Motor neuron (in vitro differentiated cells): Measurements from ENCODE around the gene PTPN20. TPM values are rescaled to one million over a fixed set of nuclear protein-coding genes. Genes with fewer than 3 reads are reported as not detected.
A peak's percentile ranks its signal among the peaks of the same experiment; 100 is the strongest.

Experiments used
- ATAC-seq, 8 experiments: fragments of 200-7000 bp; cut with Tn5 transposase; replicated peaks in 6 of 8; 2 replicates each; pipeline ENCODE4 v1.8.0; 2021; ENCODE audit warnings: mild to moderate bottlenecking in 8 of 8, moderate library complexity in 8 of 8
- H3K27ac ChIP-seq, 2 donors: fragments of 250-450 bp; sonication (Bioruptor Pico); 2 replicates each; pipeline ENCODE4 v1.9.0; 2021; ENCODE audit warnings: antibody characterized with exemption in 2 of 2, mild to moderate bottlenecking in 2 of 2, moderate library complexity in 1 of 2
- H3K4me1 ChIP-seq, 2 donors: fragments of 250-450 bp; sonication (Bioruptor Pico); replicated peaks in 1 of 2; 2 replicates each; pipeline ENCODE4 v1.6.1; 2021; ENCODE audit warnings: antibody characterized with exemption in 2 of 2, mild to moderate bottlenecking in 2 of 2, moderate library complexity in 1 of 2
- H3K4me3 ChIP-seq, 5 donors: fragments of 250-450 bp; sonication (Bioruptor Pico); 2 replicates each; pipeline ENCODE4 v1.9.0; 2021; ENCODE audit warnings: antibody characterized with exemption in 5 of 5, mild to moderate bottlenecking in 5 of 5, moderate library complexity in 4 of 5
- WGBS, 10 experiments: fragments of 450-650 bp; shearing (Covaris generic); methylation state at CpG; one replicate each; pipeline ENCODE4 v1.0.0; 2022; 5-methylcytosine and 5-hydroxymethylcytosine counted together
- in situ Hi-C, 9 experiments: fragments of 400-800 bp; cut with MboI; loops; one replicate each; pipeline ENCODE4 v1.15.0; 2021; ENCODE audit warnings: low sequenced_read_pairs in 9 of 9, low pct_unique_long_range_greater_than_20kb in 2 of 9; ENCODE audit not compliant: unreplicated experiment in 9 of 9
- total RNA-seq, 8 experiments: library from RNA; unstranded; fragments of 300-600 nt; gene quantifications; 2 replicates each; pipeline versions ENCODE4 v1.2.3 to v1.2.4, GENCODE V29; 2022

The PTPN20 gene
- total RNA-seq, 8 experiments from 2014 or later, result 0.71 to 1.1 TPM; not detected in 6

DNA sequence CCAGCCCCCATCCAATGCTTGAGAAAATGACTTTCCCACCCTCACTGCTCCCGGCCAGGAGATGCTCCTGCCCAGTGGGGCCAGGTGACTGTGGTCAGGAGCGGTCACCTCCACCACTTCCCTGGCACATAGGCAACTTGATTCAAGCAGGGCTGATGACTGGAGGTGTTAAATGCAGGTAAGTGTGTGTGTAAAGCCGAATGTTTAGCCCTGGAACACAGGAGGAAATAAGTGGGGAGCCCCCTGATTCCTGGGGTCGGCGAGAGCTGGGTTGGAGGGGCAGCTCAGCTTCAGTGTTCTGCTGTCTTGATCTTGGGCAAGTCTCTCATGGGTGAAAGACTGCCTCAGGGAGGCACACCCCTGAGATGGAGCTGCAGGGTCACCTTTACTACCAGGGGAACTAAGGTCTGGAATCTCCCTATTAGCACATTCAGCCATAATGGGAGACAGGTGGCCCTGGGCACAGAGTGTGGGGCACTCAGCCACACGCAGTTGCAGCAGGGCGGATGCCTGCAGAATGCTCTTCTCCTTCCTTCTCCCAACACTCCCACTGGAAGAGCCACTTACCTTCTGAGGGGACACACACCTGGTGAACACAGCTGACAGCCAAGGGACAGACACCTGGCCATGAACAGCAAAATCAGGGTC lies 124.1 kb downstream of the PTPN20 start:
- WGBS, 10 experiments, result 11 to 100% (median 96%) methylated on average over 1 to 2 of the region's 7 CpGs; no CpG with 5 or more reads in 6 of the 10 experiments
- H3K27ac ChIP-seq, result no peak overlapping the region
- in situ Hi-C loops, result loop anchor here in 2 of 9 experiments (25.0 kb wide), 1 partner anchor 277 kb away; the partner anchor contains the start of genes GDF10 (in 2 of the 2) and GDF2 (in 2 of the 2)
- H3K4me1 ChIP-seq, result peaks cover 0 to 2% of the 10 kb centered on the region in 2 donors
- no peak overlapping the region for H3K4me3 ChIP-seq
- ATAC-seq, result no peak

DNA sequence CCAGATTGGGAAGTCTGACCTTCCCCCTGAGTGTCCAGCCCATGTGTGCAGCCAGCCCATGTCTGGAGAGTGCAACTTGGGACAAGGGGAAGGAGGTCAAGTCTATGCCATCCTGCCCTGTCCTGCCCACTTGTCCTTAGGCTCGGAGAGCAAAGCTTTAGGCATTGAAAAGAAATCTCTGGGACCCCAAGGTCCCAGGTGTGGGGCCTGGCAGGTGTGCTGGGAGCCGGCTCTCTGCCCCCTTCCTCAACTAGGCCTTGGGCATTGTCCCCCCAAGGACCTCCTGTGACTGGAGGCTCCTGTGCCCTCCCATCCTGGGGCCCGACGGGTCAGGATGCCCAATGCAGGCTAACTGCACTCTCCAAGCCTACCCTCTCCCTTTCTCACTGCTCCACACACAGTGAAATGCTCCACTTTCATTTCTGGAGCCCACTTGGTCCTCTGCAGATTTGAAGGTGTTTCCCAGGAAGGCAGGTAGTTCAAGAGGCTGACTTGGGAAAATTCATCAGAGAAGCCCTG lies 124.7 kb downstream of the PTPN20 start:
- Histone ChIP-seq H3K4me1 (peaks cover 0 to 2% of the 10 kb centered on the region in 2 donors), H3K4me3 (no peak overlapping the region), H3K27ac (no peak overlapping the region)
- ATAC-seq, result no peak
- WGBS, 10 experiments, result 40 to 100% (median 63%) methylated on average over 1 to 3 of the region's 4 CpGs; no CpG with 5 or more reads in 4 of the 10 experiments
- in situ Hi-C loops, result loop anchor here in 2 of 9 experiments (25.0 kb wide), 1 partner anchor 276 kb away; the partner anchor contains the start of genes GDF10 (in 2 of the 2) and GDF2 (in 2 of the 2)

DNA sequence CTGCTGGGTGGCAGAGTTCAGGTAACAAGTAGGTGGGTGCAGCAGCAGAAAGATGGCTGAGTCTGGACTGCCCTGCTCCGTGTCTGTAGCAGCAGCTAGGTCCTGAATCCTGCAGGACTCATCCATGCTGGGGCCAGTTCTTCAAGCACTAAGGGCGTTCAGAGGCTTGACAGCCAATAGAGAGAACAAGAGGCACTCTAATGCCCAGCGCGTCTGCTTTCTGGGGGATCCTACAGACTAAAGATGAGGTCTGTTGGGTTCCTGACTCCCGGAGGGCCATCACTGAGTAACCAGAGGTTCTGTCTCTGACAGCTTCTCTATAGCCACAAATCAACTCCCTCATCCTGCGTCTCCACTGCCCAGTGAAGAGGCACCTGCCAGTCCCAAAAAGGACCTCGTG lies 125.5 kb downstream of the PTPN20 start:
- in situ Hi-C loops, result loop anchor here in 2 of 9 experiments (25.0 kb wide), 1 partner anchor 276 kb away; the partner anchor contains the start of genes GDF10 (in 2 of the 2) and GDF2 (in 2 of the 2)
- no peak overlapping the region for H3K27ac ChIP-seq
- H3K4me1 ChIP-seq, result peaks cover 0 to 2% of the 10 kb centered on the region in 2 donors
- no peak for ATAC-seq
- WGBS, 10 experiments, result 25 to 100% (median 80%) methylated on average over 1 to 6 of the region's 7 CpGs; no CpG with 5 or more reads in 5 of the 10 experiments
- no peak overlapping the region for H3K4me3 ChIP-seq

DNA sequence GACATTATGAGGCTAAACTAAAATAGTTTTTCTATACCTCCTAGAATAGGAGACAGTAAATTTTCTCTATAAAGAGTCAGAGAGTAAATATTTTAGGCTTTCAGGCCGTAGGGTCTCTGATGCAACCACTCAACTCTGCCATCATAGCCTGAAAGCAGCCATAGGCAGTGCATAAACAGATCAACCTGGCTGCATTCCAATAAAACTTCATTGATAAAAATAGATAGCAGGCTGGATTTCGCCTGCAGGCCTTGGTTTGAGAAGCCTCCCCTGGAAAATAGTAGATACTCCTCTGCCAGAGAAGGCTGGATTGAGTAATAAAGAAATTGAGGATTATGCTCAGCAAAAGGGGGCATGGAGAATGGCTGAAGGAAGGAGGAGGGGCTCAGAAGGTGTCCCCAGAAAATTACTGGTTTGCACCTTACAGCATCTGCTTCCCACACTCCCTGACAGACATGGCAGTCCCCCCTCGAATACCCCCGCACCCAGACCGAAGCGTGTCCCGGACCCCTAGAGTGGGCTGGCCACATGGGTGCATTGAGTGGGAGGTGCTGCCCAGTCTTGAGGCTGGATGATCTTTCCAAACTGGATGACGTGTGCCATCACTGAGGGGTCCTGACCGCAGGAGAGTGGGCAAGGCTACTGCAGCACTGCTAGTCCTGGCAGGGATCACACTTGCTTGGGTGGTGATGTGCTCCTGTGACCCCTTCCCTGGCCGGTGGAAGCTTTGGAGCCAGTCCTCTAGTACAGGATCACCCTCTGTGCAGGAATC lies 126.6 kb downstream of the PTPN20 start:
- in situ Hi-C loops, result loop anchor here in 2 of 9 experiments (25.0 kb wide), 1 partner anchor 274 kb away; the partner anchor contains the start of genes GDF10 (in 2 of the 2) and GDF2 (in 2 of the 2)
- H3K4me3 ChIP-seq, result no peak overlapping the region
- peaks cover 0 to 2% of the 10 kb centered on the region in 2 donors for H3K4me1 ChIP-seq
- WGBS, 10 experiments, result 33 to 92% (median 55%) methylated on average over 1 to 4 of the region's 10 CpGs; no CpG with 5 or more reads in 3 of the 10 experiments
- H3K27ac ChIP-seq, result no peak overlapping the region
- peak in 2 of 8 experiments; percentile 19 to 63 for ATAC-seq

DNA sequence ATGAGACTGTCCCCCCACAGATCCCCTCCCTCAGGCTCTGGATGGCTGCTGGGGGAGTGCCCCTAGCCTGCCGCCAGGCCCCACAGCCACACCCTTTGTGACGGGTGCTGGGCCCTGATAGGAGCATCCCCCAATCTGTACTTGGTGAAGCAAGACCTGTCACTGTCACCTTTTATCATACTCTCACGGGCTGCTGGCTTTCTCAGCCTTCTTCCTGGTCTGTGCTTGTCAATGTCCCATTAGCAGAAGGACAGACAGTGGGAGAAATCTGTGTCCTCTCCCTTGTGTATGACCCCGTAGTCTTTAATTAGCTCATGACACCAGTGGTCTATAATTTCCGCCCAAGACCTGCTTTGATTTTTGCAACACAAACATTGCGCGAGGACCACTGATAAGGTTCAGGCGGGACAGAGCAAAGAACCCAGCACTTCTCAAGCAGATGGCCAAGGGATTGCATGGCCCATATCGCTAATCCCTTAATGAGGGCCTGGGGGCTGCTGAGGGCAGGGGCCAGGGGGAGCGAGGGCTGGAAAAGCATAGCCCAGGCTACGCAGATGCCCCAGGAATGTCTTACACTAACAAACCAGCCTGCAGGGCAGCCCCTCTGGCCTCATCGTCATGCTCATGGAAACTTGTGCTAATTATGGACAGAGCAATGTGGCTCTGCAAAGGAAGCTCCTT lies 127.8 kb downstream of the PTPN20 start:
- H3K4me3 ChIP-seq, result no peak overlapping the region
- in situ Hi-C loops, result loop anchor here in 2 of 9 experiments (25.0 kb wide), 1 partner anchor 273 kb away; the partner anchor contains the start of genes GDF10 (in 2 of the 2) and GDF2 (in 2 of the 2)
- H3K27ac ChIP-seq, result no peak overlapping the region
- H3K4me1 ChIP-seq, result peaks cover 0 to 2% of the 10 kb centered on the region in 2 donors
- WGBS, 10 experiments, result 33 to 90% (median 67%) methylated on average over 1 to 8 of the region's 12 CpGs; no CpG with 5 or more reads in 4 of the 10 experiments
- no peak for ATAC-seq

DNA sequence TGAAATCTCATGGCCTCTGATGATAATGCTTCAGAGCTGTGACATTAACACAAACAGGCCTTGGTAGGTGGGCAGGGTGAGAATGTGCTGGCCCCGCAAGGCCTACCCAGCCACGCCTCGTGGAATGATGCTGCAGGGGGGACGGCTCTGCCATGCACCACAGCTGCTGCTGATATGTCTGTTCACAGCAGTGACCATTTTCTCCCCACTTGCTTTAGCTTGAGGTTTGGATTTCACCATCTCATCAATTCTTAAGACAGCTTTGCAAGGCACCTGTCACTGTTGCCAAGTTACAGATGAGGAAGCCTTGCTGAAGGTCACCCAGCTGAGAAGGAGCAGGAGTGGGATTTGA lies 128.3 kb downstream of the PTPN20 start:
- ATAC-seq, result no peak
- in situ Hi-C loops, result loop anchor here in 2 of 9 experiments (25.0 kb wide), 1 partner anchor 273 kb away; the partner anchor contains the start of genes GDF10 (in 2 of the 2) and GDF2 (in 2 of the 2)
- WGBS, 10 experiments, result 58 to 100% (median 89%) methylated on average over 1 to 3 of the region's 4 CpGs; no CpG with 5 or more reads in 5 of the 10 experiments
- Histone ChIP-seq H3K27ac (no peak overlapping the region), H3K4me1 (no peaks in the 10 kb centered on the region), H3K4me3 (no peak overlapping the region)

DNA sequence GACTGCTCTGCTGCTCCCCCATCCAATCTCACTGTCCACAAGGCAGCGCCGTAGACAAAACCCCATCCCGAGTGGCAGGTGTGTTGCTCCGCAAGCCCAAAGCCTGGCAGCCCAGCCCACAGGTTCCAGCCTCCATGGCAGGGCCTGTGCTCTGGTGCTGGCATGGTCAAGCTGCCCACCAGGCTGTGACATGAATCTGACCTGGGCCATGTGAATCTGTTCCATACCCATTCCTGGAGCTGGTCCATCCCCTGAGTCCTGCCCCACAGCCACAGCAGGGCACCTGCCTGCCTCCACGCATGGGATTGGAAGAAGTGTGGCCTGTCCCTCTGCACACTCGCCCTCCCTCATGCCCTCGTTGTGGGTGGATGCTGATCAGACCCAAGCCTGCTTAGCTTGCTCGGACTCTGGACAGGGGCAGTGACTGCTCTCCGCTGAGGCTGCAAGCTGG lies 128.8 kb downstream of the PTPN20 start:
- H3K27ac ChIP-seq, result no peak overlapping the region
- 77 to 100% (median 100%) methylated on average over 1 to 3 of the region's 9 CpGs; no CpG with 5 or more reads in 6 of the 10 experiments for WGBS, 10 experiments
- in situ Hi-C loops, result loop anchor here in 2 of 9 experiments (25.0 kb wide), 1 partner anchor 272 kb away; the partner anchor contains the start of genes GDF10 (in 2 of the 2) and GDF2 (in 2 of the 2)
- no peak for ATAC-seq
- H3K4me1 ChIP-seq, result no peaks in the 10 kb centered on the region
- H3K4me3 ChIP-seq, result no peak overlapping the region

DNA sequence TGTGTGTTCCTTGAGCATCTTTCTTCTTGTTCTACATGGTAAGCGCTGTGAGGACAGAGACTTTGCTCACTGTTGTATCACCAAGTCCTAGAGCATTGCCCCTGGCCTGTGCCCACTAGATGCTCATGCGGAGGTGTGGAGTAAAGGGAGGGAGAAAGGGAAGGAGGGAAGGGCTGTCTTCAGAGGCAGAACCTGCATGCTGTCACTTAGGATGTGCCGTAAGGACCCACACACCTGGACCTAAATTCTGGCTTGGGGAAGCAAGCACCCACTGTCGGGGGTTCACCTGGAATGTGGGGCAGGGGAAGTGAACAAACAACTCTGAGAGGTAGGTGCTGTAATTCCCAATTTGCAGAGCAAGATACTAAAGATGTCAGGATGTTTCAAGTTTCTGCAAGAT lies 129.5 kb downstream of the PTPN20 start:
- Histone ChIP-seq H3K27ac (no peak overlapping the region), H3K4me1 (no peaks in the 10 kb centered on the region), H3K4me3 (no peak overlapping the region)
- WGBS, 10 experiments, result 50 to 100% (median 82%) methylated on average over 1 to 3 of the region's 4 CpGs; no CpG with 5 or more reads in 2 of the 10 experiments
- in situ Hi-C loops, result loop anchor here in 2 of 9 experiments (25.0 kb wide), 1 partner anchor 272 kb away; the partner anchor contains the start of genes GDF10 (in 2 of the 2) and GDF2 (in 2 of the 2)
- no peak for ATAC-seq

DNA sequence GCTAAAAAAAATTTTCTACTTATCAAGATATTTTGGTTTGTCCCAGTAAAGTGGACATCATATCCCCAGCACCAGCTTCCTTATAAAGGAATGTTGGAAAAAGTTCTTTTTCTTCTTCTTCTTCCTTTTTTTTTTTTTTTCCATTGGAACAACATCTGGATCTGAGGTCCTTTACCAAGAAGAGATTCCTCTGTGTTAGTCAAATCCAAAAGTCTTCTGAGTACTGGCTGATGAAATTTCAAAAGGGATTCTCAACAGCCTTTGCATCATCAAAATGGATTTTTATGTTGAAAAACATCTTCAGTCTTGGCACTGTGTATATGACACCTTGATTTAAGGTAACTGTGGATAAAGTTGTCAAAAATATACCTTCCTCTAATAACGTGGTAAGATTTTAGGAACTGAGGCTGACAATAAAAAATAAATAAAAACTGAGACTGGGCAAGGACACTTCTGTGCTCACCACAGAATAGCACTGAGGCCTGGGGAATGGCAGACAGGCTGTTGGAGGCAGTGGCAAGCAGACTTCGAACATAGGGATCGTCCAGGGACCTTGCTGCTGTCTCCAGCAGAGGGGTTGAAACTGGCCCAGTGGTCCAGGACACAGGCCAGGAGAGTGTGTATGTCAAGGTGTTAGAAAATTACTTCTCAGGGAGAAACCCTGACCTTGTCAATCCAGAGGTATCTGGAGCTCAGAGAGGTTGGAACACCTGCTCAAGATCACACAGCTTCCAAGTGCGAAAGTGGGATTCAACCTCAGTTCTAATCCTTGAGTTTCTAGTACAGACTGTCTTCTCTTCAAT lies 130.4 kb downstream of the PTPN20 start:
- H3K4me3 ChIP-seq, result no peak overlapping the region
- ATAC-seq, result no peak
- WGBS, 10 experiments, result 10 to 100% (median 50%) methylated on average over 1 to 4 of the region's 4 CpGs; no CpG with 5 or more reads in 2 of the 10 experiments
- H3K27ac ChIP-seq, result no peak overlapping the region
- in situ Hi-C loops, result loop anchor here in 2 of 9 experiments (25.0 kb wide), 1 partner anchor 271 kb away; the partner anchor contains the start of genes GDF10 (in 2 of the 2) and GDF2 (in 2 of the 2)
- H3K4me1 ChIP-seq, result no peaks in the 10 kb centered on the region

DNA sequence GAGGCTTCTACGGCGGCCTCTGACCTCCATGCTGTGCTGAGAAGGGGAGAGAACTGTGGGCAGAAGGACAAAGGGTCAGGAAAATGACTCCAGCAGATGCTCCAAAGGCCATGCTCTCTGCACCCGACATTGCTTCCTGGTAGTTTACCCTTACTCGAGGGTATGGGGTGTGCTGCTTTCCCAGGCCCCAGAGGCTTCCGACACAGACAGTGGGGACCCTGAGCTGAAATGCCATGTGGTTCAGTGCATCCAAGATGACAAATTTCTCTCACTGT lies 130.9 kb downstream of the PTPN20 start:
- no peak overlapping the region for H3K4me3 ChIP-seq
- WGBS, 10 experiments, result 40 to 80% (median 75%) methylated on average over 1 to 3 of the region's 5 CpGs; no CpG with 5 or more reads in 5 of the 10 experiments
- ATAC-seq, result no peak
- no peaks in the 10 kb centered on the region for H3K4me1 ChIP-seq
- H3K27ac ChIP-seq, result no peak overlapping the region
- in situ Hi-C loops, result loop anchor here in 2 of 9 experiments (25.0 kb wide), 1 partner anchor 270 kb away; the partner anchor contains the start of genes GDF10 (in 2 of the 2) and GDF2 (in 2 of the 2)
